IMR-90 (cell line): ENCODE data around the gene SLC2A10. TPM values are rescaled to one million over a fixed set of nuclear protein-coding genes. Genes with fewer than 3 reads are reported as not detected.

Source experiments
- ATAC-seq: fragments of 200-7000 bp; cut with Tn5 transposase; 2 replicates; pipeline ENCODE4 v1.9.1; 2020; ENCODE audit warnings: low read depth, mild to moderate bottlenecking, moderate library complexity
- BruUV-seq: library from RNA; stranded (reverse); fragments of 400-500 nt; replicated peaks from 2 replicates; lab custom pipeline; 2021; lab: Mats Ljungman, UMichigan
- CTCF ChIA-PET: fragments of 300-600 bp; formaldehyde crosslinking; extraction: SDS; loops from one replicate; lab custom pipeline; 2021; ENCODE audit warnings: antibody characterized with exemption; lab: Yijun Ruan, JAX
- POLR2A ChIA-PET: fragments of 300-600 bp; sonication (Branson Sonifier 250); formaldehyde crosslinking; loops from one replicate; lab custom pipeline; 2022; ENCODE audit warnings: antibody characterized with exemption; ENCODE audit not compliant: unreplicated experiment; lab: Charles Lee
- DNase-seq: peaks from one replicate; pipeline ENCODE4 v3.0.0; 2013
- H2AFZ ChIP-seq: replicated peaks from 2 replicates; pipeline ENCODE3; 2013; ENCODE audit warnings: low read length, mild to moderate bottlenecking; ENCODE audit not compliant: poor library complexity
- H2AK5ac ChIP-seq: 2 replicates; pipeline ENCODE4 v1.6.1; 2013; ENCODE audit warnings: low read depth, low read length, inconsistent platforms
- H2AK9ac ChIP-seq: replicated peaks from 2 replicates; pipeline ENCODE3; 2013; ENCODE audit warnings: mild to moderate bottlenecking, low read depth, low read length, moderate library complexity; ENCODE audit not compliant: poor library complexity
- H2BK120ac ChIP-seq: 2 replicates; pipeline ENCODE4 v1.6.1; 2013; ENCODE audit warnings: low read depth, low read length, inconsistent platforms
- H2BK15ac ChIP-seq: 3 replicates; pipeline ENCODE4 v1.6.1; 2013; ENCODE audit warnings: low read depth, low read length, inconsistent platforms
- H2BK20ac ChIP-seq: 2 replicates; pipeline ENCODE4 v1.6.1; 2013; ENCODE audit warnings: low read depth, mild to moderate bottlenecking, inconsistent platforms, low read length, moderate library complexity
- H2BK5ac ChIP-seq: 2 replicates; pipeline ENCODE4 v1.6.1; 2013; ENCODE audit warnings: mild to moderate bottlenecking, low read depth, low read length, inconsistent platforms; ENCODE audit not compliant: poor library complexity, severe bottlenecking
- H3K14ac ChIP-seq: replicated peaks from 2 replicates; pipeline ENCODE4 v1.6.1; 2013; ENCODE audit warnings: low read depth, low read length, inconsistent platforms
- H3K18ac ChIP-seq: 2 replicates; pipeline ENCODE4 v1.6.1; 2013; ENCODE audit warnings: low read depth, low read length, control low read depth
- H3K23ac ChIP-seq: 2 replicates; pipeline ENCODE4 v1.6.1; 2013; ENCODE audit warnings: low read depth, low read length, inconsistent platforms
- H3K27ac ChIP-seq: 2 replicates; pipeline ENCODE4 v1.5.1; 2013; ENCODE audit warnings: mild to moderate bottlenecking, control low read depth, low read length; ENCODE audit not compliant: insufficient read depth
- H3K27me3 ChIP-seq: 2 replicates; pipeline ENCODE4 v1.6.1; 2013; ENCODE audit warnings: low read length; ENCODE audit not compliant: control insufficient read depth, insufficient read depth
- H3K36me3 ChIP-seq: 2 replicates; pipeline ENCODE4 v1.6.1; 2013; ENCODE audit warnings: low read length, mixed read lengths; ENCODE audit not compliant: control insufficient read depth, insufficient read depth
- H3K4ac ChIP-seq: 2 replicates; pipeline ENCODE4 v1.6.1; 2013; ENCODE audit warnings: low read depth, low read length, inconsistent platforms
- H3K4me1 ChIP-seq: 2 replicates; pipeline ENCODE4 v1.6.1; 2013; ENCODE audit warnings: low read length, mixed read lengths; ENCODE audit not compliant: control insufficient read depth, insufficient read depth
- H3K4me2 ChIP-seq: 2 replicates; pipeline ENCODE4 v1.6.1; 2013; ENCODE audit warnings: low read depth, mild to moderate bottlenecking, control low read depth, low read length, moderate library complexity
- H3K4me3 ChIP-seq: 2 replicates; pipeline ENCODE4 v1.5.1; 2013; ENCODE audit warnings: low read depth, mild to moderate bottlenecking, control low read depth, low read length, moderate library complexity; ENCODE audit not compliant: insufficient read depth
- H3K56ac ChIP-seq: 2 replicates; pipeline ENCODE4 v1.6.1; 2013; ENCODE audit warnings: low read length, inconsistent platforms; ENCODE audit not compliant: insufficient read depth; ENCODE audit errors: extremely low read depth
- H3K79me1 ChIP-seq, 2 experiments: 2 replicates each; pipeline ENCODE4 v1.6.1; 2013; ENCODE audit warnings: low read length in 2 of 2, inconsistent platforms in 1 of 2, low read depth in 1 of 2
- H3K9ac ChIP-seq: 2 replicates; pipeline ENCODE4 v1.6.1; 2013; ENCODE audit warnings: low read depth, low read length, control low read depth
- H3K9me1 ChIP-seq: 2 replicates; pipeline ENCODE4 v1.6.1; 2013; ENCODE audit warnings: low read length, inconsistent platforms; ENCODE audit not compliant: insufficient read depth
- H3K9me3 ChIP-seq: 2 replicates; pipeline ENCODE4 v1.6.1; 2013; ENCODE audit warnings: low read length; ENCODE audit not compliant: control insufficient read depth, insufficient read depth
- H4K20me1 ChIP-seq: 2 replicates; pipeline ENCODE4 v1.6.1; 2013; ENCODE audit warnings: low read length, inconsistent platforms; ENCODE audit not compliant: insufficient read depth
- H4K5ac ChIP-seq: 2 replicates; pipeline ENCODE4 v1.6.1; 2013; ENCODE audit warnings: mild to moderate bottlenecking, low read depth, low read length, control low read depth
- H4K8ac ChIP-seq, 2 experiments: 2 replicates each; pipeline ENCODE4 v1.6.1; 2013; ENCODE audit warnings: low read depth in 2 of 2, low read length in 2 of 2, control low read depth in 1 of 2, inconsistent platforms in 1 of 2
- H4K91ac ChIP-seq: 2 replicates; pipeline ENCODE4 v1.6.1; 2013; ENCODE audit warnings: low read depth, low read length, inconsistent platforms; ENCODE audit not compliant: insufficient read depth
- RFX5 ChIP-seq: IDR thresholded peaks from 2 replicates; pipeline ENCODE4 v1.8.0; 2012; ENCODE audit warnings: low read depth, mild to moderate bottlenecking, low read length, moderate library complexity
- WGBS, 2 experiments: methylation state at CpG; one replicate each; pipeline versions ENCODE4 v1.1.5 to v1.1.7; 2013; ENCODE audit warnings: missing lambda C conversion rate in 2 of 2; ENCODE audit not compliant: insufficient read length in 1 of 2; ENCODE audit errors: extremely low coverage in 2 of 2; 5-methylcytosine and 5-hydroxymethylcytosine counted together
- dilution Hi-C: fragments of 300-500 bp; cut with HindIII; formaldehyde crosslinking; loops from one replicate; pipeline ENCODE4 v1.14.3; 2018; ENCODE audit warnings: low sequenced_read_pairs; ENCODE audit not compliant: unreplicated experiment
- in situ Hi-C: fragments of 300-500 bp; cut with MboI; formaldehyde crosslinking; loops from 3 replicates; pipeline ENCODE4 v1.14.3; 2019; ENCODE audit warnings: low sequenced_read_pairs, inconsistent platforms, mixed read lengths
- intact Hi-C: fragments of 100-400 bp; cut with micrococcal nuclease; formaldehyde crosslinking; loops from 2 replicates; pipeline ENCODE4 v1.10.0; 2022
- polyA plus RNA-seq, 3 experiments: library from polyadenylated mRNA; depleted of rRNA; stranded (reverse); fragments of >200 nt; gene quantifications; 2 replicates each; pipeline ENCODE4 v1.2.3, GENCODE V29; 2012; ENCODE audit warnings: low replicate concordance in 1 of 3
- total RNA-seq: library from RNA; depleted of rRNA; stranded (reverse); fragments of >200 nt; gene quantifications from 2 replicates; pipeline ENCODE4 v1.2.3, GENCODE V29; 2012

SLC2A10 gene
- total and polyA plus RNA-seq, 2 of the 4 experiments (the other 2 are of a cell fraction), result 15.2 to 22.0 TPM

DNA sequence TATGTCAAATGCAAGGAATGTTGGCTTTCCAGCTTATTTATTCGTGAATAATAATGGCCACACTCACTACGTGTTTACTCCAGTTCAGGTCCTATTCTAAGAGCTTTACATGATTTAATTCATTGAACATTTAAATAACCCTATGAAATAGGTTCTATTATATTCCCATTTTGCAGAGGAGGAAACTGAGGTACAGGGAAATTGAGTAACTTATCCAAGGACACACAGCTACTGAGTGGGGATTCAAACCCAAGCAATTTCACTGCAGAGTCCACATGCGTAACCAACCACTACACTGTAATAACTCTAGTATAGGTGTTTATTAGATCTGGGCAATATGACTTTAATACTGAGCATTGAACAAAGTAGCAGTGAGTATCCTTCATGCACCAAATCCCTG is 45.9 kb upstream of the SLC2A10 start:
- H3K23ac ChIP-seq, result no peak overlapping the region
- no peak overlapping the region for H4K8ac ChIP-seq
- H2AK9ac ChIP-seq, result no peak overlapping the region
- ChIA-PET CTCF (interaction anchor here (0.6 kb wide), 1 partner anchor 1637 kb away, joined by 4 read pairs; no protein-coding TSS in a partner anchor), POLR2A (no interaction called here)
- no peaks in the 10 kb centered on the region for H3K4me1 ChIP-seq
- H2BK15ac ChIP-seq, result no peak overlapping the region
- no peak overlapping the region for H2BK120ac ChIP-seq
- no peak overlapping the region for H3K9ac ChIP-seq
- H3K56ac ChIP-seq, result no peak overlapping the region
- no peak overlapping the region for H2BK20ac ChIP-seq
- H3K36me3 ChIP-seq, result no peaks in the 10 kb centered on the region; the same call in 1 of the 2 replicates
- no CpG with 5 or more reads among the region's 3 CpGs for WGBS, 2 experiments
- H3K4me2 ChIP-seq, result no peak overlapping the region
- no peaks in the 10 kb centered on the region for H3K79me1 ChIP-seq
- in situ Hi-C loops (no loop called here), dilution Hi-C loops (no loop called here), intact Hi-C loops (no loop called here)
- no peaks in the 10 kb centered on the region for H3K9me1 ChIP-seq
- no peak overlapping the region for H3K27ac ChIP-seq
- H2AK5ac ChIP-seq, result no peak overlapping the region
- TF ChIP-seq RFX5, result no peak
- no peaks in the 10 kb centered on the region for H3K27me3 ChIP-seq
- no peak overlapping the region for H2AFZ ChIP-seq
- H3K9me3 ChIP-seq, result no peaks in the 10 kb centered on the region
- no peaks in the 10 kb centered on the region for H4K20me1 ChIP-seq
- no peak overlapping the region for H3K18ac ChIP-seq
- no peak overlapping the region for H3K4me3 ChIP-seq
- DNase-seq (no peak), ATAC-seq (no peak)
- no peak overlapping the region for H4K5ac ChIP-seq
- no peak overlapping the region for H4K91ac ChIP-seq
- no peak overlapping the region for H3K14ac ChIP-seq
- no peak overlapping the region for H2BK5ac ChIP-seq
- BruUV-seq, result no TSS peak
- H3K4ac ChIP-seq, result no peak overlapping the region
